ENCODE data around the gene PLXNA2. TPM values are rescaled to one million over a fixed set of nuclear protein-coding genes. Genes with fewer than 3 reads are reported as not detected.

The PLXNA2 gene
- total and polyA plus RNA-seq, 2 of the 4 experiments (the other 2 are of a cell fraction), result 0.72 to 1.1 TPM

DNA sequence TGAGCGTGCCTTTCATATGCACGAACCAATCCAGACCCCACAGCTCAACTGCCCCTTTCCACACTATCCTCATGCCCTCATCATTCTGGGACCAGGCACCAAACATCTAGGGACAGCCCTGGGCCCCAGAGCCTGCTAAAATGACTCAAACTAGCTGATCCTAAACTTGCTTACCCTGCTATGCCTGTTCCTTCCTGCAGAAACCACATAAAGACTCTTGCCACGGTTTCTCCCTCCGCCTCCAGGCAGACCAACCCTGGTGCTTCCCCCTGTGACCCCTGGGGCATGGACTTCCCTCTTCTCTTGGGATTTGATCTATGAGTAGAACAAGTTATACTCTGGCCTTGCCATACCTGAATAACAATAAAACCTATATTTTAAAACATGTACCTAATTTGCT, 195.3 kb downstream of the PLXNA2 start:
- no peak overlapping the region for H2AK9ac ChIP-seq (replicated peaks; ENCODE audit: low read depth, low read length, poor library complexity)
- no peaks in the 10 kb centered on the region for H3K27me3 ChIP-seq (ENCODE audit: control insufficient read depth, insufficient read depth, low read length)
- no peak overlapping the region for H4K91ac ChIP-seq (ENCODE audit: insufficient read depth, low read depth, low read length)
- TF ChIP-seq FOS (IDR thresholded peaks at IDR 0.05; ENCODE audit: low read depth, low read length) (no peak), CHD1 (IDR thresholded peaks at IDR 0.05; ENCODE audit: low read depth, low read length) (no peak), RFX5 (IDR thresholded peaks at IDR 0.05; ENCODE audit: low read depth, low read length) (no peak), CEBPB (IDR thresholded peaks at IDR 0.05; ENCODE audit: low read depth, low read length) (no peak), RCOR1 (IDR thresholded peaks at IDR 0.05; ENCODE audit: insufficient replicate concordance, low read length) (no peak), POLR2A (IDR thresholded peaks at IDR 0.05; ENCODE audit: low read depth, low read length) (no peak), SMC3 (IDR thresholded peaks at IDR 0.05; ENCODE audit: low read depth, low read length) (no peak), CTCF (conservative IDR thresholded peaks at IDR 0.05; ENCODE audit: low read depth, low read length) (no peak), MXI1 (IDR thresholded peaks at IDR 0.05; ENCODE audit: borderline replicate concordance, low read depth, low read length) (no peak), RAD21 (IDR thresholded peaks at IDR 0.05; ENCODE audit: low read length) (no peak), BHLHE40 (IDR thresholded peaks at IDR 0.05; ENCODE audit: low read depth, low read length) (no peak), MAZ (IDR thresholded peaks at IDR 0.05; ENCODE audit: borderline replicate concordance, low read depth, low read length) (no peak), MAFK (IDR thresholded peaks at IDR 0.05; ENCODE audit: low read depth, low read length) (no peak), NFE2L2 (IDR thresholded peaks at IDR 0.05; ENCODE audit: low read depth, low read length) (no peak)
- TF ChIP-seq, protein P1, sequence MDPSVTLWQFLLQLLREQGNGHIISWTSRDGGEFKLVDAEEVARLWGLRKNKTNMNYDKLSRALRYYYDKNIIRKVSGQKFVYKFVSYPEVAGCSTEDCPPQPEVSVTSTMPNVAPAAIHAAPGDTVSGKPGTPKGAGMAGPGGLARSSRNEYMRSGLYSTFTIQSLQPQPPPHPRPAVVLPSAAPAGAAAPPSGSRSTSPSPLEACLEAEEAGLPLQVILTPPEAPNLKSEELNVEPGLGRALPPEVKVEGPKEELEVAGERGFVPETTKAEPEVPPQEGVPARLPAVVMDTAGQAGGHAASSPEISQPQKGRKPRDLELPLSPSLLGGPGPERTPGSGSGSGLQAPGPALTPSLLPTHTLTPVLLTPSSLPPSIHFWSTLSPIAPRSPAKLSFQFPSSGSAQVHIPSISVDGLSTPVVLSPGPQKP (IDR thresholded peaks at IDR 0.05; ENCODE audit: borderline replicate concordance, low read depth, low read length), result no peak
- TF ChIP-seq, protein P2, sequence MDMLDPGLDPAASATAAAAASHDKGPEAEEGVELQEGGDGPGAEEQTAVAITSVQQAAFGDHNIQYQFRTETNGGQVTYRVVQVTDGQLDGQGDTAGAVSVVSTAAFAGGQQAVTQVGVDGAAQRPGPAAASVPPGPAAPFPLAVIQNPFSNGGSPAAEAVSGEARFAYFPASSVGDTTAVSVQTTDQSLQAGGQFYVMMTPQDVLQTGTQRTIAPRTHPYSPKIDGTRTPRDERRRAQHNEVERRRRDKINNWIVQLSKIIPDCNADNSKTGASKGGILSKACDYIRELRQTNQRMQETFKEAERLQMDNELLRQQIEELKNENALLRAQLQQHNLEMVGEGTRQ (IDR thresholded peaks at IDR 0.05; ENCODE audit: low read depth, low read length), result no peak
- H2AK5ac ChIP-seq (ENCODE audit: low read depth, low read length), result no peak overlapping the region
- no peak overlapping the region for H2BK120ac ChIP-seq (ENCODE audit: low read depth, low read length)
- 0 out of 2 replicates have a peak, but pooled peaks cover 3% of the 10 kb centered on the region for H3K9me1 ChIP-seq (ENCODE audit: insufficient read depth, low read length)
- intact Hi-C loops (cut with micrococcal nuclease) (no loop called here), dilution Hi-C loops (cut with HindIII; ENCODE audit: low sequenced_read_pairs, unreplicated experiment) (no loop called here), in situ Hi-C loops (cut with MboI; ENCODE audit: low sequenced_read_pairs) (no loop called here)
- H3K4me3 ChIP-seq (ENCODE audit: insufficient read depth, low read depth, low read length), result no peak overlapping the region
- H2BK20ac ChIP-seq (ENCODE audit: low read depth, low read length), result no peak overlapping the region
- peaks cover 8% of the 10 kb centered on the region for H3K4me1 ChIP-seq (ENCODE audit: control insufficient read depth, insufficient read depth, low read length)
- no peak overlapping the region for H4K8ac ChIP-seq (ENCODE audit: low read depth in 2 of 2, low read length in 2 of 2)
- H4K5ac ChIP-seq (ENCODE audit: low read depth, low read length), result no peak overlapping the region
- ATAC-seq (ENCODE audit: low read depth) (no peak), DNase-seq (no peak)
- H3K9ac ChIP-seq (ENCODE audit: low read depth, low read length), result no peak overlapping the region
- no peak overlapping the region for H3K4me2 ChIP-seq (ENCODE audit: low read depth, low read length)
- WGBS, 2 experiments (ENCODE audit: extremely low coverage in 2 of 2, insufficient read length in 1 of 2), result no CpG with 5 or more reads among the region's 4 CpGs
- H3K79me1 ChIP-seq (ENCODE audit: low read depth in 1 of 2, low read length in 2 of 2), result no peaks in the 10 kb centered on the region
- H3K36me3 ChIP-seq (ENCODE audit: control insufficient read depth, insufficient read depth, low read length), result no peaks in the 10 kb centered on the region
- no peak overlapping the region for H3K4ac ChIP-seq (ENCODE audit: low read depth, low read length)
- ChIA-PET CTCF (interaction anchor here (0.7 kb wide), 1 partner anchor 479 kb away, joined by 5 read pairs; no protein-coding TSS in a partner anchor), POLR2A (ENCODE audit: unreplicated experiment) (no interaction called here)
- H3K27ac ChIP-seq (ENCODE audit: insufficient read depth, low read length), result no peak overlapping the region
- no TSS peak for BruUV-seq (replicated peaks)
- H2BK5ac ChIP-seq (ENCODE audit: low read depth, low read length, poor library complexity, severe bottlenecking), result no peak overlapping the region
- no peak overlapping the region for H3K18ac ChIP-seq (ENCODE audit: low read depth, low read length)
- H3K56ac ChIP-seq (ENCODE audit: extremely low read depth, insufficient read depth, low read length), result no peak overlapping the region
- no peak overlapping the region for H3K14ac ChIP-seq (replicated peaks; ENCODE audit: low read depth, low read length)
- H3K23ac ChIP-seq (ENCODE audit: low read depth, low read length), result no peak overlapping the region
- H2BK15ac ChIP-seq (ENCODE audit: low read depth, low read length), result no peak overlapping the region
- H2AFZ ChIP-seq (replicated peaks; ENCODE audit: low read length, poor library complexity), result no peak overlapping the region
- no peaks in the 10 kb centered on the region for H3K9me3 ChIP-seq (ENCODE audit: control insufficient read depth, insufficient read depth, low read length)
- H4K20me1 ChIP-seq (ENCODE audit: insufficient read depth, low read length), result no peaks in the 10 kb centered on the region
